ENCODE data around the gene PARN.
"Not testable (repeated sequence)": the region's sequence is repeated elsewhere in the genome, so short reads cannot be mapped to it uniquely, and the experiment has no call there.

The PARN gene

GRCh38 chr16:14458576-14458975 lies 171.5 kb downstream of the PARN start:
- no peak for DNase-seq

DNA sequence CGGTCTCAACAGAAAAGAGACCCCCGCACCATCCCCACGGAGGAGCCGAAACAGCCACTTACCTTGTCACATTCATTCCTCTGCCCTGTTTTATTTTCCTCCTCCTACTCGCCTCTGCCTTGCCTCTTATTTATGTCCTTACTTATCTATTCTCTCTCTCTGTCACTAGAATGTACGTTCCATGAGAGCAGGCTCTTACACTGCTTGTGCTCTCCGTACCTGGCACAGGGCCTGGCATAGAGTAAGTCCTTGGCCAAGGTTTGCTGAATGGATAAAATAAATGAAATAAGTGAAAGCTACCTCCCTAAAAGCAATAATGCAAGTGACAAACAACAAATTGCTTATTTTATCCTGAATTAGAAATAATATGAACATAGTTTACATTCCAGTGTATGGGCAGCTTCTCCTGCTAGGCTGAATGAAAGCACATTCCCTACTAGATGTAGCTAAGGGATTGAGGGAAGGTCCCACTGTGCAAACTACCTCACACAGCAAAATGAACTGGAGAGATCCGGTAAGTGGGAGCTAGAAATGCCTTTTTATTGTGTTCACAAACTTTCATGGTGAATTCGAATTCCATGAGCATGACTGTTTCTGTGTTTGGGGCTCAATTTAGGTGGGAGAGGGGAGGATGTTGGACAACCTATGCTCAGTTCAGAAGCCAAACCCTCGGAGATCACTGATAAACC lies 173.1 kb downstream of the PARN start:
- DNase-seq: no peak

- DNase-seq: no peak
These were observed 174.5 kb downstream of the PARN start for GRCh38 chr16:14455573-14455972.

GRCh38 chr16:14454391-14454790 lies 175.7 kb downstream of the PARN start:
- DNase-seq: no peak

GRCh38 chr16:14452066-14452465 lies 178.0 kb downstream of the PARN start:
- no peak for DNase-seq

- no peak for DNase-seq
These were observed 179.2 kb downstream of the PARN start for GRCh38 chr16:14450846-14451245.

GRCh38 chr16:14449790-14450480 lies 180.1 kb downstream of the PARN start:
- no peak for DNase-seq

- no peak for DNase-seq
These were observed 180.7 kb downstream of the PARN start for GRCh38 chr16:14449334-14449733.

DNA sequence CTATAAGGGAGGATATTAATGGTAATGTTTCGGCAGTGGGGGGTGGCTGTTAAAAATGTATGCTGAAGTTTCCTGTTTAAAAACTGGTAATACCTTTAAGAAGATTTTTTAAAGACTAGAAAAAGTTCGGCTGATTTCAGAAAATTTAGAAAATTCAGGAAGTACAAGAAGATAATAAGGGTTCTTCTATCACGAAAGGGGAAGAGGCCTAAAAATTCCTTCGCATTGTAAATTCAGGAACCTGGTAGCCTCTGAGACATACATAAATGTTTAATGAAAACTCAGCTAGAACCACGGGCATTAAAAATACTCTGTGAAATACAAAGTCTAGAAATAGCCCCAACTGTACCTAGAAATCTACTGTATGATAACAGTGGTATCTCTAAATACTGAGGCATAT lies 181.2 kb downstream of the PARN start:
- no peak for DNase-seq

GRCh38 chr16:14447783-14448182 lies 182.3 kb downstream of the PARN start:
- DNase-seq: no peak

- DNase-seq: no peak
These were observed 183.3 kb downstream of the PARN start for GRCh38 chr16:14446796-14447195.

- no peak for DNase-seq
These were observed 183.9 kb downstream of the PARN start for GRCh38 chr16:14445937-14446715.

GRCh38 chr16:14444979-14445810 lies 184.9 kb downstream of the PARN start:
- no peak for DNase-seq

DNA sequence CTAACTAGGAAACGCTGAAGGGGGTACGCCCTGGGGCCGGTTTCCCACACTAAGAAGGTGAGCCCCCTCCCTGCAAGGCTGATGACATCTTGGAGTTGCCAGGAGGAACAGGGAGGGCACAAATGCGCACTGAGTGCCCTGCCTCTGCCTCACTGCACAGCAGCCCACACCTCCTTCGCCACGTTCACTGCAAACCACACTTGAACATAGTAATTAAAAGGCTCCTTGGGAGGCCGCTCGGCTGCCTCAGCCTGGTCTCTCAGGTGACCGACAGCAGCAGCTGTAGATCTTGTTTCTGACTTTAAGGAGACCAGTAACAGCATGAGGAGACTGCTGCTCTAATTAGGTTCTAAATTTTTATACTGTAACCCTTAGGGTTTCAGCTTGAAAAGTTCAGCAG lies 188.5 kb downstream of the PARN start:
- not testable (repeated sequence) for DNase-seq

DNA sequence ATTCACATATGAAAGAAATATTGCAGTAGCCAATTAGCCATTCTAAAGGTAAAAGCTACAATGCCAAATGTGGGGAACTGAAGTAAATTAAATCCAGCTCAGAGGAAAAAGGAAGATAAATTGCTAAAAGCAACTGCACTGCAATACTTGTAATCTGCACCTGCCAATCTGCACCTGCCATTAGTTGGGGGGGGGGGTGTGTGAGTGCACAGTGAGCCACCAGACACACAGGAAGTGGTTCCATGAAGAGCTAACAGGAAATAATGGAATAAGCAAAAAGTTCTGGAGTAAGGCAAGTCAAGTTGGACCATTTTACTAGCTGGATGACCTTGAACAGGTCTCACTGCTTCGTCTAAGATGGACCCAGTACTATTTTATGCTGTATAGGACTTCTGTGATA lies 191.8 kb downstream of the PARN start:
- DNase-seq: no peak

DNA sequence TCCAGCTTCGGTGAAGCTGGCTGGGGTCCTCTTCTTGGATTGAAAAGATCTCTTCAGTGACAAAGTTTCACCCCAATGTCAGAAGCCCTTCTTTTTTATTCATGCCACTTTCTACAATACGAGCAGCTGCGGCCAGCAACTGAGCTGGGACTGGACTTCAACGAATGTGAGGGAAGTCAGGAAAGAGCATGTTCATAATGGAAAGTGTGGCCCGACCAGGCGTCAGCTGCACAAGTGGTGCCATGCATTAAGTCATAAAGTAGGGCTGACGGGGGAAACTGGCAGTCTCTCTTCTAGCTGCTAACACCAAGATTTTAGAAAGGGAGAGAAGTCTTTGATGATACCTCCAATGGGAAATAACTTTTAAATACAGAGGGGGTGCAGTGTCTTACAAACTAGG lies 192.6 kb downstream of the PARN start:
- DNase-seq: no peak

- DNase-seq: peak; percentile 0
These were observed 193.6 kb downstream of the PARN start for GRCh38 chr16:14436401-14436955.

DNA sequence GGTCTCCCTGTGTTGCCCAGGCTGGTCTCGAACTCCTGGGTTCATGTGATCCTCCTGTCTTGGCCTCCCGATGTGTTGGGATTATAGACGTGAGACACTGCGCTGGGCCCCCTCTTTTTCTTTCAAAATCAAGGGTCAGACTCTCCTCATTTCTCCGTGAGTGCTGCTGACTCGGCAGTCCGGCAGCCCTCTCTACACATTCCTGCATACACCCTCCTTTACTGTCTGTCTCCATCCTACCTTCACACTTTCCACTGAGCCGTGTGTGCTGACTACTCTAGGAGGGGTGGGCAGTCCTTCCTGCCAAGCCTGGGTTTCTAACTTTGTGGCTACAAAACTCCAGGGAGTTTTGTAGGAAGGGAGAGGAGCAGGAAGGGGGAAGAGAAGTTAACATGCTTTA lies 195.2 kb downstream of the PARN start:
- DNase-seq: no peak

GRCh38 chr16:14428971-14429637 lies 201.0 kb downstream of the PARN start:
- not testable (repeated sequence) for DNase-seq

DNA sequence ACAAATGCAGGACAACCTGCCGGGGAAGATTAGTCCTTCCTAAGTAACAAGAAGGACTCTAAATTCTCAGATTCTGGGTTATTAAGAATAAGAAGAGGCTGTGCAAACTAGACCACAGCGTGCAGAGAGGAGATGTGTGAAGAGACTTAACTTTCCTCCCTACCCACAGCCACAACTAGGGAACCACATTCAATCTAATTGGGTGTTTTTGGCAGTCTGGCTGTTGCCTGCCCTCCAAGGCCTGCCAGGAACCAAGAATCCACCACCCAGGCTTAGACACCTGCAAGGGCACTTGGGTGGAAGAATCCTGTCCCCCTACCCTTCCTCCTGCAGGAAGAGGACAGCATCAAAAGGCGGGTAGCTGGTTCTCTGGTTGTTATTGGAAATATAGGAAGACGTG lies 202.0 kb downstream of the PARN start:
- DNase-seq: no peak

DNA sequence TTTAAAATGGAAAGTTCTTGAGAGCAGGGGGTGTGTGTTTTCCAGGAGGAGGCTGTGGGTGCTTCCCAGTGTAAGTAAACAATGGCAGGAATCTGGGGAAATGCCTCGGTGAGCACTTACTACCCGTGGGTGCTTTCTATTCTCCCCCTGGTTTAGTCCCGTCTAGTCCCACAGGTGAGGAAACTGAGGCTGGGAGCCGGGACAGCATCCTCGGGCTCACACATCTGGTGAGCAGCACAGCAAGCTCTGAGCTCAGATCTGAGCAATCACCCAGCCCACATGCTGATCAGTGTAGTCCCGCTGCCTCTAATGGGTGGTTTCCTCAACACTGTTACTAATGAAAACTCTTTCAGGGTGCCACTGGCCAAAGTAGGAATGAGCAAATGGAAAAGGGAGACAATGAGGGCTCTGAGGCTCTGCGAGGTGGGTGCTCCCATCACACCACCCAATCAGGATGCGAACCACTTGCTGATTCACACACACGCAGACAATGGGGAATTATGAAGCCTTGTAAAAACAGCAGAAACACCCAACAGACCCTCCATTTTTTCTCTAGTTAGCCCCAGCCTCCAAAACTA lies 202.6 kb downstream of the PARN start:
- no peak for DNase-seq

GRCh38 chr16:14424595-14424994 lies 205.5 kb downstream of the PARN start:
- no peak for DNase-seq

Measured in central memory CD4-positive, alpha-beta T cell (primary cell).